ENCODE measurements around the gene GJC1.

GJC1 gene

DNA sequence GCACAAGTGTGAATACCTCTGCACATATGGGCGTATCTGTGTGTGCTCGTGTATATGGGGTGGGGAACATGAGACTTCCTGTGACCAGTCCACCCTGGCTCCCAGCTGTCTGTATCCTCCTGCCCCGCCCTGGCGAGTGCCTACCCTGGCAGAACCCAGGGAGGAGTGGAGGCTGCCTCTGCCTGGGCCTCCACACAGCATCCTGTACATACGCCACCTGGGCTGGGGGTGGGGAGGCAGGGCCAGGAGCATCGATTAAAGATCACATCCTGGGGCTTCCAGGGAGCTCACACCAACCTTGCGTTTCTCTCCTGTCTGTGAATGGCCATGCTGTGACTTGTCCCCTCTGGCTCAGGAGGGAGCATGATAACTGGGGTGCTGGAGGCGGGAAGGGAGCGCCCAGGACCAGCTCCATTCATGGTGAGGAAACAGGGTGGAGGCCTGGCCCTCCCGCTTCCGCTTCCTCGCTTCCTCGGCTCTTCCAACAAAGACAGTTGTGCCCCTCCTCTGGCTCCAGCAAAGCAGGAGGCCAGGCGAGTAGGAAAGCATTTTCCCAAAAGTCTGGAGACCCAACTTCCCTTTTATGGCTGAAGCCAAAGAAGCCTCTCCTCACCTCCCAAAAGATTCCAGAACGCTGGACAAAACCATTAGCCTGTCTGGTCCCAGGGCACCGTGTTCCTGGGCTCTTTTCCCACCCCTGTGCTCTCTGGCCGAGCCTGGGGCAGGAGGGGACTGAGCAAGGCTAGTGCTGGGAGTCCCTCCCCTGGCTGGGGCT lies 48.3 kb downstream of the GJC1 start:
- Histone ChIP-seq H2AFZ (ENCODE audit: low read depth, low read length) (no peak overlapping the region), H2BK120ac (ENCODE audit: low read depth, low read length) (no peak overlapping the region), H3K4me1 (ENCODE audit: control insufficient read depth, insufficient read depth, low read depth, low read length) (peaks cover 15% of the 10 kb centered on the region), H2BK15ac (ENCODE audit: low read depth, poor library complexity, severe bottlenecking) (peak overlapping the region; percentile 26), H3K79me1 (replicated peaks; ENCODE audit: low read length, poor library complexity, severe bottlenecking) (no peaks in the 10 kb centered on the region), H3K18ac (ENCODE audit: low read depth in 1 of 2, low read length in 2 of 2) (peak overlapping the region in 1 of 2 experiments; percentile 22), H2AK5ac (ENCODE audit: low read length, severe bottlenecking) (no peak overlapping the region), H3K23ac (ENCODE audit: low read length in 2 of 2) (no peak overlapping the region), H3K4me2 (ENCODE audit: low read length, poor library complexity, severe bottlenecking) (no peak overlapping the region), H4K8ac (ENCODE audit: low read length) (no peak overlapping the region), H4K91ac (ENCODE audit: low read length) (peak overlapping the region; percentile 52), H3K9ac (ENCODE audit: low read length) (peak overlapping the region; percentile 43), H3K4me3 (ENCODE audit: insufficient read depth in 1 of 2, low read depth in 1 of 2, low read length in 2 of 2) (no peak overlapping the region), H3K4ac (ENCODE audit: low read depth in 1 of 2, low read length in 2 of 2) (no peak overlapping the region), H3K14ac (ENCODE audit: low read length in 2 of 2) (no peak overlapping the region), H3K9me3 (ENCODE audit: control insufficient read depth, low read length) (no peaks in the 10 kb centered on the region), H2BK5ac (ENCODE audit: low read depth, low read length, poor library complexity, severe bottlenecking) (no peak overlapping the region), H2BK12ac (ENCODE audit: low read length in 2 of 2) (peak overlapping the region in 1 of 2 experiments; percentile 31), H3K36me3 (ENCODE audit: control insufficient read depth in 1 of 2, insufficient read depth in 2 of 2, low read depth in 1 of 2, low read length in 2 of 2) (no peaks in the 10 kb centered on the region), H3K27ac (ENCODE audit: low read length, poor library complexity, severe bottlenecking) (no peak overlapping the region), H3K27me3 (ENCODE audit: control insufficient read depth in 1 of 2, insufficient read depth in 1 of 2, low read length in 2 of 2) (peaks cover 0 to 10% of the 10 kb centered on the region in 2 experiments)
- 71% methylated on average over 17 of the region's 17 CpGs for WGBS
- DNase-seq: no peak

DNA sequence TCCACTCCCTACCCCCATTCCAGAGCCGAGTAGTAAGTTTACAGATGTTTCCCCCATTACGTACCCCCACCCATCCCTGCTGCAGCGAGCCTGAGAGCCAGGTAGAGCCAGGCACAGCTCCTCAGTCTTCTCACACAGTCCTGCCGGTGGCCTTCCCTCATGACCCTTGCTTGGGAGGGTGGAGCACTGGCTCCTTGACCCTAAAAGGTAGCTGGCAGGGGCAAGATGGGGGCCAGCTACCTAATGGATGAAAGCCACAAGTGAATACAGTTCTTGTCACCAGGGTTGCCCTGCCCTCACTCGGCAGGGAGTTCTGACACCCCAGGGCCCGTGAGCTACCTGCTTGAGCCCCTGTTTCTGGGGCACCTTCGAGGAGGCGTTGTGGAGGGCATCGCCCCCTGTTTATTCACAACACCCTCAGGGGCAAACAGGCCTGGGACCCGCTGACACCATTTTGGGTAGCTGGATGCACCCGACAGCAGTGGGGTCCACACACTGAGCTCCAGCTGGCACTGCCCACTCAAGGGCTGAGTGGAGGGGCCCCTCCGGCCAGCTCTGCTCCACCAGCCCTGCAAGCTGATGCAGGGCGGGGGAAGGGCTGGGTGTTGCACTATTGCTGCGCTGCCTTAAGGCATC lies 49.1 kb downstream of the GJC1 start:
- H2BK120ac ChIP-seq (ENCODE audit: low read depth, low read length): peak overlapping the region; percentile 65
- 91% methylated on average over 14 of the region's 14 CpGs for WGBS
- peaks cover 21% of the 10 kb centered on the region for H3K4me1 ChIP-seq (ENCODE audit: control insufficient read depth, insufficient read depth, low read depth, low read length)
- H2AFZ ChIP-seq (ENCODE audit: low read depth, low read length): no peak overlapping the region
- no peaks in the 10 kb centered on the region for H3K79me1 ChIP-seq (replicated peaks; ENCODE audit: low read length, poor library complexity, severe bottlenecking)
- H4K8ac ChIP-seq (ENCODE audit: low read length): peak overlapping the region; percentile 19
- no peak overlapping the region for H2BK15ac ChIP-seq (ENCODE audit: low read depth, poor library complexity, severe bottlenecking)
- no peak overlapping the region for H3K14ac ChIP-seq (ENCODE audit: low read length in 2 of 2)
- H2BK12ac ChIP-seq (ENCODE audit: low read length in 2 of 2): peak overlapping the region in 1 of 2 experiments; percentile 16
- no peak overlapping the region for H3K9ac ChIP-seq (ENCODE audit: low read length)
- no peak overlapping the region for H3K27ac ChIP-seq (ENCODE audit: low read length, poor library complexity, severe bottlenecking)
- H3K4me3 ChIP-seq (ENCODE audit: insufficient read depth in 1 of 2, low read depth in 1 of 2, low read length in 2 of 2): no peak overlapping the region
- no peaks in the 10 kb centered on the region for H3K9me3 ChIP-seq (ENCODE audit: control insufficient read depth, low read length)
- no peak for DNase-seq
- H2BK5ac ChIP-seq (ENCODE audit: low read depth, low read length, poor library complexity, severe bottlenecking): no peak overlapping the region
- peak overlapping the region in 1 of 2 experiments; percentile 22 for H3K18ac ChIP-seq (ENCODE audit: low read depth in 1 of 2, low read length in 2 of 2)
- H3K4ac ChIP-seq (ENCODE audit: low read depth in 1 of 2, low read length in 2 of 2): no peak overlapping the region
- H3K4me2 ChIP-seq (ENCODE audit: low read length, poor library complexity, severe bottlenecking): no peak overlapping the region
- H4K91ac ChIP-seq (ENCODE audit: low read length): peak overlapping the region; percentile 65
- no peaks in the 10 kb centered on the region for H3K36me3 ChIP-seq (ENCODE audit: control insufficient read depth in 1 of 2, insufficient read depth in 2 of 2, low read depth in 1 of 2, low read length in 2 of 2)
- H3K27me3 ChIP-seq (ENCODE audit: control insufficient read depth in 1 of 2, insufficient read depth in 1 of 2, low read length in 2 of 2): peaks cover 0 to 13% of the 10 kb centered on the region in 2 experiments
- H2AK5ac ChIP-seq (ENCODE audit: low read length, severe bottlenecking): peak overlapping the region; percentile 10
- H3K23ac ChIP-seq (ENCODE audit: low read length in 2 of 2): no peak overlapping the region

DNA sequence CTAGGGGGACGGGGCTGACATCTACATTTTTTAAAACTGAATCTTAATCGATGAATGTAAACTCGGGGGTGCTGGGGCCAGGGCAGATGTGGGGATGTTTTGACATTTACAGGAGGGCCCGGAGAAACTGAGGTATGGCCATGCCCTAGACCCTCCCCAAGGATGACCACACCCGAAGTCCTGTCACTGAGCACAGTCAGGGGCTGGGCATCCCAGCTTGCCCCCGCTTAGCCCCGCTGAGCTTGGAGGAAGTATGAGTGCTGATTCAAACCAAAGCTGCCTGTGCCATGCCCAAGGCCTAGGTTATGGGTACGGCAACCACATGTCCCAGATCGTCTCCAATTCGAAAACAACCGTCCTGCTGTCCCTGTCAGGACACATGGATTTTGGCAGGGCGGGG lies 49.9 kb downstream of the GJC1 start:
- H3K27ac ChIP-seq (ENCODE audit: low read length, poor library complexity, severe bottlenecking): no peak overlapping the region
- no peaks in the 10 kb centered on the region for H3K9me3 ChIP-seq (ENCODE audit: control insufficient read depth, low read length)
- peak overlapping the region; percentile 72 for H4K91ac ChIP-seq (ENCODE audit: low read length)
- H3K18ac ChIP-seq (ENCODE audit: low read depth in 1 of 2, low read length in 2 of 2): no peak overlapping the region
- H3K14ac ChIP-seq (ENCODE audit: low read length in 2 of 2): no peak overlapping the region
- H3K4me3 ChIP-seq (ENCODE audit: insufficient read depth in 1 of 2, low read depth in 1 of 2, low read length in 2 of 2): no peak overlapping the region
- H3K23ac ChIP-seq (ENCODE audit: low read length in 2 of 2): no peak overlapping the region
- H3K9ac ChIP-seq (ENCODE audit: low read length): no peak overlapping the region
- no peak overlapping the region for H2BK120ac ChIP-seq (ENCODE audit: low read depth, low read length)
- no peak overlapping the region for H2BK5ac ChIP-seq (ENCODE audit: low read depth, low read length, poor library complexity, severe bottlenecking)
- H3K4ac ChIP-seq (ENCODE audit: low read depth in 1 of 2, low read length in 2 of 2): peak overlapping the region in 1 of 2 experiments; percentile 89
- no peak overlapping the region for H4K8ac ChIP-seq (ENCODE audit: low read length)
- peaks cover 0 to 3% of the 10 kb centered on the region in 2 experiments for H3K36me3 ChIP-seq (ENCODE audit: control insufficient read depth in 1 of 2, insufficient read depth in 2 of 2, low read depth in 1 of 2, low read length in 2 of 2)
- DNase-seq: no peak
- H3K4me1 ChIP-seq (ENCODE audit: control insufficient read depth, insufficient read depth, low read depth, low read length): peaks cover 25% of the 10 kb centered on the region
- H3K27me3 ChIP-seq (ENCODE audit: control insufficient read depth in 1 of 2, insufficient read depth in 1 of 2, low read length in 2 of 2): peaks cover 0 to 13% of the 10 kb centered on the region in 2 experiments
- no peak overlapping the region for H3K4me2 ChIP-seq (ENCODE audit: low read length, poor library complexity, severe bottlenecking)
- H3K79me1 ChIP-seq (replicated peaks; ENCODE audit: low read length, poor library complexity, severe bottlenecking): no peaks in the 10 kb centered on the region
- peak overlapping the region; percentile 56 for H2BK15ac ChIP-seq (ENCODE audit: low read depth, poor library complexity, severe bottlenecking)
- no peak overlapping the region for H2AFZ ChIP-seq (ENCODE audit: low read depth, low read length)
- WGBS: 97% methylated on average over 9 of the region's 12 CpGs
- no peak overlapping the region for H2AK5ac ChIP-seq (ENCODE audit: low read length, severe bottlenecking)
- no peak overlapping the region for H2BK12ac ChIP-seq (ENCODE audit: low read length in 2 of 2)
